K562 (cell line): ENCODE results near the gene OXNAD1. TPM values are rescaled to one million over a fixed set of nuclear protein-coding genes. Genes with fewer than 3 reads are reported as not detected.

Experiments
- ARID1B ChIP-seq: fragments of 450-650 bp; IDR thresholded peaks from 2 replicates; pipeline ENCODE4 v1.6.1; 2016; ENCODE audit warnings: antibody characterized with exemption, mild to moderate bottlenecking, inconsistent platforms
- ARID3A ChIP-seq: IDR thresholded peaks from 2 replicates; pipeline ENCODE4 v1.6.1; 2012; ENCODE audit warnings: low read depth, low read length, improper control_type of control experiment, borderline replicate concordance
- ATF1 ChIP-seq, 2 experiments: fragments of 450-650 bp in 1 of 2; IDR thresholded peaks; 2 replicates each; pipeline ENCODE4 v1.6.1; 2016; ENCODE audit warnings: missing compliant biosample characterization in 1 of 2, missing genetic modification characterization in 1 of 2
- ATF6 ChIP-seq: sonication (generic); formaldehyde crosslinking; IDR thresholded peaks from 2 replicates; pipeline ENCODE4 v1.4.0; 2020; ENCODE audit warnings: mild to moderate bottlenecking, missing genetic modification reagents
- ELK1 ChIP-seq: sonication (generic); formaldehyde crosslinking; IDR thresholded peaks from 2 replicates; pipeline ENCODE4 v1.8.1; 2022; ENCODE audit warnings: missing genetic modification reagents
- EP300 ChIP-seq: IDR thresholded peaks from 2 replicates; pipeline ENCODE4 v1.6.1; 2012; ENCODE audit warnings: low read length, improper control_type of control experiment
- FOXA3 ChIP-seq, 2 experiments: fragments of 450-650 bp in 1 of 2; sonication (generic) in 1 of 2; formaldehyde crosslinking; IDR thresholded peaks in 1 of 2; conservative IDR thresholded peaks in 1 of 2; 2 replicates each; pipeline versions ENCODE4 v1.4.0 to v1.8.0; 2020 to 2022; ENCODE audit warnings: mild to moderate bottlenecking in 2 of 2, missing genetic modification reagents in 1 of 2
- HDAC2 ChIP-seq: fragments of 450-650 bp; IDR thresholded peaks from 2 replicates; pipeline ENCODE4 v1.6.1; 2016; ENCODE audit warnings: mild to moderate bottlenecking
- KDM2B ChIP-seq: fragments of 250-450 bp; sonication (Bioruptor Pico); IDR thresholded peaks from 2 replicates; pipeline ENCODE4 v1.8.0; 2021; ENCODE audit warnings: mild to moderate bottlenecking, moderate library complexity
- KHSRP ChIP-seq: fragments of 450-650 bp; IDR thresholded peaks from 2 replicates; pipeline ENCODE4 v1.6.1; 2017
- KLF6 ChIP-seq: fragments of 250-450 bp; sonication (Bioruptor Pico); IDR thresholded peaks from 2 replicates; pipeline ENCODE4 v1.4.0; 2020; ENCODE audit warnings: mild to moderate bottlenecking, moderate library complexity, borderline replicate concordance
- MYNN ChIP-seq, 2 experiments: sonication (generic); formaldehyde crosslinking in 1 of 2; IDR thresholded peaks; 2 replicates each; pipeline versions ENCODE4 v1.5.0 to v1.6.1; 2016 to 2020; ENCODE audit warnings: antibody characterized with exemption in 1 of 2, missing genetic modification reagents in 1 of 2
- VEZF1 ChIP-seq: fragments of 200-800 bp; sonication (Bioruptor generic); IDR thresholded peaks from 2 replicates; pipeline ENCODE4 v1.6.1; 2017; ENCODE audit warnings: missing genetic modification characterization, missing compliant biosample characterization
- ZNF518B ChIP-seq: fragments of 250-450 bp; sonication (Bioruptor Pico); IDR thresholded peaks from 2 replicates; pipeline ENCODE4 v1.5.0; 2021; ENCODE audit warnings: mild to moderate bottlenecking, moderate library complexity
- polyA plus RNA-seq, 8 experiments: library from polyadenylated mRNA; depleted of rRNA in 4 of 8; stranded (reverse) in 5 of 8; unstranded in 3 of 8; fragments of >200 nt; fragmentation: Nextera tagmentation in 2 of 8; fragmentation: Illumina TruSeq in 1 of 8; extraction: Ambion mirVana in 2 of 8; extraction: Trizol in 1 of 8; gene quantifications; 2 replicates each; pipeline versions ENCODE4 v1.2.1 to v1.2.3, GENCODE V29; 2011 to 2014; ENCODE audit warnings: inconsistent platforms in 1 of 8, missing spikeins in 1 of 8
- total RNA-seq, 7 experiments: library from RNA; depleted of rRNA in 6 of 7; stranded (reverse); fragments of >200 nt in 6 of 7; fragmentation: Illumina TruSeq in 2 of 7; extraction: Trizol in 2 of 7; gene quantifications; 2 replicates each; pipeline versions ENCODE4 v1.2.1 to v1.2.3, GENCODE V29; 2011 to 2021; ENCODE audit warnings: low replicate concordance in 1 of 7

OXNAD1 gene
- total and polyA plus RNA-seq, 9 of the 15 experiments (the other 6 are each of a cell fraction or from before 2014, with no cell fraction given), result 12.8 to 44.4 (median 41.1) TPM

GRCh38 chr3:16304061-16305010 lies 39.3 kb downstream of the OXNAD1 start (continued):
- TF ChIP-seq MYNN (IDR thresholded peaks at IDR 0.05) (peak; percentile 41; the same call in 1 of the 2 replicates), MYNN (CRISPR knock-in tag; IDR thresholded peaks at IDR 0.05) (no peak), ATF1 (CRISPR knock-in tag; IDR thresholded peaks at IDR 0.05) (no peak), ATF1 (tag; IDR thresholded peaks at IDR 0.05) (no peak), ARID3A (0 out of 2 replicates have a peak, but pooled peaks have one; percentile 3), KLF6 (CRISPR knock-in tag) (no peak), ARID1B (peak; percentile 99), FOXA3 (CRISPR knock-in tag; conservative IDR thresholded peaks at IDR 0.05 in 1 of 2, IDR thresholded peaks at IDR 0.05 in 1 of 2) (peak; percentile 52 to 91; a peak in 2 of 4 replicates), HDAC2 (peak; percentile 87), EP300 (peak; percentile 98), ELK1 (no peak), KDM2B (CRISPR knock-in tag) (no peak), ATF6 (no peak), KHSRP (peak; percentile 69; the same call in 1 of the 2 replicates), VEZF1 (CRISPR knock-in tag) (peak; percentile 39; the same call in 1 of the 2 replicates), ZNF518B (CRISPR knock-in tag) (no peak)
